GM19397 (cell line): ENCODE results near the gene BRD7.

Experiments
- ATAC-seq: cut with Tn5 transposase; IDR thresholded peaks from one replicate; pipeline ENCODE4 v1.9.1; 2021; ENCODE audit warnings: mild to moderate bottlenecking, moderate library complexity; ENCODE audit not compliant: unreplicated experiment

Gene BRD7

DNA sequence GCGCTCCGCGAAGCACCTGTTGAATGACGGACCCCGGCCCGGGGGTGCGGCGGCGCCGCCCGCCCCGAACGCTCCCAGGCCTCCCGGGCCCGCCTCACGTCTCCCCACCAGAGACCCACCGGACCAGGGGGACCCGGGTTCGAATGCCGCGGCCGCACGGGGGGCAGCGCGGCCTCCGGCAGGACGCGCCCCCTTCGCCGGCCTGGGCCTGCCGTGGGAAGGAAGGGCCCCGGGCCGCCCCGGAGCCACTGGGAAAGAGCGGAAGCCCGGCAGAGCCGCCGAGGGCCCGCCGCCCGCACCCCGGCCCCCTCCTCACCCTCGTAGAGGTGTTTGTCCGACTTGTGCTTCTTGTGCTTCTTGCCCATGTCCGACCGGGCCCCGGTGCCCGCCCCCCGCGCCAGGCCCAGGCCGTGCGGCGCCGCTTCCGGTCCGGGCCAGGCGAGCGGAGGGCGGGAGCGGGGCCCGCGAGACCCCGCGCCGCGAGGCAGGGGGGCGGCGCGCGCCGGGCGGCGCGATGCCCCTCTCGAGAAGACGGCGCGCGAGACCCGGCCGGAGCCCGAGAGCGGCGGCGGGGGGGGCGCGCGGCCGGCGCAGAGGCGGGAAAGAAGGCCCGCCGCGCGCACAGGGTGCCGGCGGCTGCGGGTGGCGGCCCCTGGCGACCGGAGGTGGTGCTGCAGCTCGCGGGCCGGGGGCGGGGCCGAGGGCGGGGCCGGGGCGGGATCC, at the start of gene BRD7:
TSS of gene BRD7 (minus strand) at position 579 of the 723 bp plus-strand sequence. CDS start at position 365, 214 bp downstream.
- ATAC-seq = peak; percentile 75

DNA sequence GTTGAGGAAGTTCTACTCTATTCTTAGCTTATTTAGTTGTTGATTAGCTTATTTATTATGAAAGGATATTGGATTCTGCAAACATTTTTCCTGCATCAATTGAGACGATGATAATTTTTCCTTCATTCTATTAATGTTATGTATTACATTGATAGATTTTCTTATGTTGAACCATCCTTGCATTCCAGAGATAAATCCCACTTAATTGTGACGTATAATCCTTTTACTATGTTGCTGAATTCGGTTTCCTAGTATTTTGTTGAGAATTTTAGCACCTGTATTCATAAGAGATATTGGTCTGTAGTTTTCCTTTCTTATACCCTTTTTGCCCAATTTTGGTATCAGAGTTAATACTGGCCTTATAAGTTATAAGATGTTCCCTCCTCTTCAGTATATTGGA, 47.6 kb upstream of the BRD7 start:
- ATAC-seq = no peak

DNA sequence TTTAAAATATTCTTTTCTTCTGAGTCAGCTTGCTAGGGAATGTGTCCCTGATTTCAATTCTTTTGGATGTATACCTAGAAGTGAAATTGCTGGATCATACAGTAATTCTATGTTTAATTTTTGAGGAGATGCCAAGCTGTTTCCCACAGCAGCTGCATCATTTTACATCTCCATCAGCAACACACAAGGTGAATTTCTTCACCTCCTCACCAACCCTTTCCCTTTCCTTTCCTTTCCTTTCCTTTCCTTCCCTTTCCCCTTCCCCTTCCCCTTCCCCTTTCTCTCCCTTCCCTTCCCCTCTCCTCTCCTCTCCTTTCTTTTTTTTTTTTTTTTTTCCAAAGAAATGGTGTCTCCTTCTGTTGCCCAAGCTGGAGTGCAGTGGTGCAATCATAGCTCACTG, 45.4 kb upstream of the BRD7 start:
- ATAC-seq = no peak

DNA sequence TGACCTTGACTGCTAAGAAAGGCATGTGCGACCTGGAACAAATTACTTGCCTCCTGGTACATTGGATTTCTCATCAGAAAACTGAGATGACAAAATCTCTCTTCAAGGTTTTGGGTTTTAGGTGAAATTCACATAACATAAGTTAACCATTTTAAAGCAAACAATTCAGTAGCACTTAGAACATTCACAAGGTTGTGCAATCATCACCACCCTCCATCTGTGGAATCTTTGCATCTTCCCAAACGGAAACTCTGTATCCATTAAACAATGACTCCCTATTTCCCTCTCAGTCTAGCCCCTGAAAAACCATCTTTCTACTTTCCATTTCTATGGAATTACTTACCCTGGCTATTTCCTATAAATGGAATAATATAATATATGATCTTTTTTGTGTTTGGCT, 42.2 kb upstream of the BRD7 start:
- ATAC-seq = no peak

DNA sequence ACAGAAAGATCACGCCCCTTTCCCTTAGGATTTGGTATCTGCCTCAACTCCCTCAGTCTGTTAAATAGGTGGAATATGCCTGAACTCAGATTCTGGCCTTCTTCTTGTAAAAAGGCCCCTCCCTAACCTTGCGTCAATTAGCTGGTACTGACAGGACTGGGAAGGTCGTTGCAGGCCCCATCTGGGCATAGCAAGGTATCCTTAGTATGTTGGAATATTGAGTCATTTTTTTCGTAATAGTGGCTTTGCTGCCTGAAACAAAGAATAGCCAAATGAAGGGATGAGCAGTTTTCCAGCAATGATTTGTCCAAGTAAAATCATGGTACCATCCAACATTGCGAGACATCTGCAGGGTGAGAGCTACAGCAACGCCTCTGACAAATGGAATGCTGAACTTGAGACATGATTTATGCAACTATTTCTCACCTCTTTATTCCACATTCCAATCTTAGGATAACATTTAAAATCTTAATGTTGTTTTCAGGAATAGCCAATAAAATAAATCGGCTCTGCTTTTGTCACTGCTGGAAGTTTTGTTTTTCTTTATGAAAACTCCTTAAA, 39.3 kb upstream of the BRD7 start:
- ATAC-seq = no peak

DNA sequence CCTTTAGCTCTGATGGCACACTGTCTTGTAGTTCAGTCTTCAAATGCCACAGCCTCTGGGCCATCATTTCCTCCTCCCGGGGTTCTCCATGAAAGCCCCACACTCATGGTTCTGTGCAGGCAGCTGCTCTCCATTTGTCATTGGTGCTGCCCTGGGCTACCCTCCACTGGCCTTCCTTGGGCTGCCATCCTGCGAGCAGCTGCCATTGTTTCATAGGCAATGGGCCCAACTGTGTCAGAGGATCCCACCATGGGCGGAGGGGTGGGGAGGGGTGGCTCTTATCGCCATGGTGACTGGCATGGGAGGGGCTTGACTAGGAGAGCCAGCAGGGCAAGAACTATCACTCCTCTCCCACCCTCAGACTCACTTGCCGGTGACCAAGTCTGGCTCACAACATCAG, 38.6 kb upstream of the BRD7 start:
- no peak for ATAC-seq

DNA sequence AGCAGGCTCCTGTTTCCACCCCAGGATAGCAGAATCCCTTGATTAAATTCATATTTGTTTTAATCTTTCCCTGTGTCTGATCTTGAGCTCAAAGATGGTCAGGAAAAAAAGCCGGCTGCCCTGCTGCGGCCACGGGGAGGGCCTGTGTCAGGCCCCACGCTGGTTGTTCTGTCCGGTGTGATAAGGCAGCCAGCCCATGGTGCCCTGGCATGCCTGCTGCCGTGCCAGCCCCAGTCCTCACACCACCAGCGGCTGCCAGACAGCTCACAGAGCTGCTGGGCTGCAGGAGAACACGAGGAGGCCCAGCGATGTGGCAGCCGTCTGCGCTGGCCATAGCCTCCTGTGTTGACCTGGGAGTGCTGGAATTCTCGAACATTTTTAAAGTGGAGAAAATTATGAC, 34.7 kb upstream of the BRD7 start:
- no peak for ATAC-seq

DNA sequence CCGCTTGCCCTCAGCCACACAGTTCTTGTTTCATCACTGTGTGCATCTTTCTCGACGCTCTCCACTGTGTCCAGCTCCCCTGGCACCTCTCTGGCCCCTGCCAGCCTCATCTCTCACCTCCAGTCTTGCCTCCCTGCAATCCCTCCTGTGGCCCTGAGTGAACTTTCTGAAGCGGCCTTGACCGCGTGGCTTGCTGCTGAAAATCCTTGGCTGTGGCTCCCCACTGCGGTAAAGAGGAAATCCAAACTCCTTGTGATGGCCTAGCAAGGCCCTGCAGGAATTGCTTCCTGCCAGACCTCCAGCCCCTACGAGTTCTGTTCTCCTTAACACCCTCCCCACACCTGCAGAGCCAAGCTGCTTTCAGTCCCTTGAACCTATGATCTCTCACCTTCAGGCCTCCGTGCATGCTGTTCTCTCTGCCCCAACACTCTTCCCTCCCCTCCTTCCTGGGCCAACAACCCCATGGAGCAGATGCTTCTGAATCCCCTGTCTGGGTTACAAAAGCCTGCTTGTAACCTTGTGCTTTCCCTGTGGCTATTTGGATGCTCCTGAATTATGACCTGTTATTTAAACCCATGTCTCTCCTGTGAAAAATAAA, 33.6 kb upstream of the BRD7 start:
- ATAC-seq = no peak

DNA sequence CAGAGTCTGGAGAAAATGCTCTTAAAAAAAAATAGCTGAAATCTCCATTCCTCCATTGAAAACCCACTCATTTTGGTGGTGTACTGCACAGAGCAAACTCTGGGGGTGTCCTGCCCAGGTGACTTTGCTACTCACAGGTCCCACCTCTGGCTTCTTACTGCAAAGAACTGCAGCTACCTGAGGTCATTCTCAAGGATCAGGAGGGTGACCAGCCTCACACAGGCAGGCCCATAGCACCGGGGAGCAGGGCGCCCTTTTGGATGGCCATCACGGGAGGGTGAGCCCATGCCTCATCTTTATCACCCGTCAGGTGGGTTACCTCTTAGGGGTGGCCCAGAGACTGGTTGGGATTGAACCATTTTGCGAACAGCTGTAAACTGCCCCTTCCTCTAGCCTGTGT, 32.6 kb upstream of the BRD7 start:
- ATAC-seq = no peak

DNA sequence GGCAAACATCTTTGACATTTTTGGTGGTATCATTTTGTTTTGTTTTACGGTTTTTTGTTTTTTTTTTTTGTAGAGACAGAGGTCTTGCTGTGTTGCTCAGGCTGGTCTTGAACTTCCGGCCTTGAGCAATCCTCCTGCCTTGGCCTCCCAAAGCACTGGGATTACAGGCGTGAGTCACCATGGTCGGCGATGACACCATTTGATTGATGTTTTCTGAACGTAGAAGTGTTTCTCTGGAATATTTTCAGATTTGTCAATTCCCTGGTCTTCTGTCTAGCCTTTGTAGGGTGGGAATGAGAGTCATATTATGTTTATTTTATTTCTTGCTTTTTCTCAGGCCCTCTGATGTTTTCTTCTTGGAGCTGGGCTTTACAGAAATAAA, 32.2 kb upstream of the BRD7 start:
- ATAC-seq = no peak

DNA sequence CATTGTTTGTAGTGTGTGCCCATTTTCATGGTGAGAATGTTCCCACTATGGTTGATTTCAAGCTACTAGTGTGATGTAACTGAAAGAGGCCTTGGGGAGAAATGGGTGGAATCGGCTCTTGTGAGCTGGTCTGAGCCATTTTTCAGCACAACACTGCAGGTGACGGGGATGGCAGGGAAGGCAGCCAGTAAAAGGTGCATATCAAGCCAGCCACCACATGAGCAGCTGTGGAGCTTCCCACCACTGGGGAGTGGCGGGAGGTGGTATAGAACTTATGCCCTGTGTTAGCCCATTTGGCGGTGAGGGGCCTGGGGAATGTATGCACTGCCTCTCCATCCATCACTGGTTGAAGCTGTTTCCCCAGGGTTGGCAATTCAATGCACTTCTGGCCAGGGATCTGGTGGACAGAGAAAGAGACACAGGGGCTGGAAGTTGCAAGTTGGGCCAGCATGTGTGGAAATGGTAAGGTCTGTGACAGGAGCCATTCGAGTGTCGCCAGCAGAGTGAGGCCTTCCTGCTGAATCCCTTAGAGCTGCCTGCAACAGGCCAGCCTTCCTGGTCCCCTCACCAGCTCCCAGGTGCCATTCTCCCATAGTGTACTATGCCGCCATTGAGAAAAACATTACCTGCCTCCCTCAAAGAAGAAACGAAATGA, 31.7 kb upstream of the BRD7 start:
- no peak for ATAC-seq

DNA sequence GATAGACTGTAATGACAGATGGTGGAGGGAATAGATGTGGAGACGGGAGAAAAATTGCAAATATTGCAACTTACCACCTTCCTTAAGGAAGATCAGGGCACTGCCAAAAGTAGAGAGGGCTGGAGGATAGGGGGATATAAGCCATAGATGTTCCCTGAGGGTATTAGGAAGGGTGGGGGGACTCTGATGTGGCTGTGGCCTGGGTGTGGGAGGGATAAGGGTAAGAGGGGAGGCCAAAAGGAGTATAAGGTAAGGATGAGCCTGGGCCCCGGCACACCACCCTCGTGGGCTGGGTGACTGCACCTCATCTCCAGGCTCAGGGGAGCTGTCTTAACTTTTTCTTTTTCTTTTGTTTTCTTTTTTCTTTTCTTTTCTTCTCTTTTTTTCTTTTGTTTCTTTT, 30.6 kb upstream of the BRD7 start:
- no peak for ATAC-seq

DNA sequence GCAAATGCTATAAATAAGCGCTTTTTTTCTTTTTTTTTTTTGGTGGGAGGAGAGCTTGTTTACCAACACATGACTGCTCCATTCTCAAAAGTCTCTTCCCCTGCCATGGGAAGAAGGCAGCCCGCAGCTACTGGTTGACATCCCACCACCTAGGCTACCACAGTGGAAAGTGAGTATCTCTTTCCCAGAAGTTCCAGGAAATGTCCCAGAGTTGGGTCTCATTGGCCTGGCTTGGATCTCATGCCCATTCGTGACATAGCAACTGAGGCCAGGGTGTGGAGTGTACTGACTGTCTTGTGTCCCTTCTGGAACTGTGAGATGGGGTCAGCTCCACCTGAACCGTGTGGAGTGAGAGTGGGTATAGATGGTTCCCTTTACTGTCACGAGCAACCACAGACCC, 29.5 kb upstream of the BRD7 start:
- no peak for ATAC-seq

DNA sequence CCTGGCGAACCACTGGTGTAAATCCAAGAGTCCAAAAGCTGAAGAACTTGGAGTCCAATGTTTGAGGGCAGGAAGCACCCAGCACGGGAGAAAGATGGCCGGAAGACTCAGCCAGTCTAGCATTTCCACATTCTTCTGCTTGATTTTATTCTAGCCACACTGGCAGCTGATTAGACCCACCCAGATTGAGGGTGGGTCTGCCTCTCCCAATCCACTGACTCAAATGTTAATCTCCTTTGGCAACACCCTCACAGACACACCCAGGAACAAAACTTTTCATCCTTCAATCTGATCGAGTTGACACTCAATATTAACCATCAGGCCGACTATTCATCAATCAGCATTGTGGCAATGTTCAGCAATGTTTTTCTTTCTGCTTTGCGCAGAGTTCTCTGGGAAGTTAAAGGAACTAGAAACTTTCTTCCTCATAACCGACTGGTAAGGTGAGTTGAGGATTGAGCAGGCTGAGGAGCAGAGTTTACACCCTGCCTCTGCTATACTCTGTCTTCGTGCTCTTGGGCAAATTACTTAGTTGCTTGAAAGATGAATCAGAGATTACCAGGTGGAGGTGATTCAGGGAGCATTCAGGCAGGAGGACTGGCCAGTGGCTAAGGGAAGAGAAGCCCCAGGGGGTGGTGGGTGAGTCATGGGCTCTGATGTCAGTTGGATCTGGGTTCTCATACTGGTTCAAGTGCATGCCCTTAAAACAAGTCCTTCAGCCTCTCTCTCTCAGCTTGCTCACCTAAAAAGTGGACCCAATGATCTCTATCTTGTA, 28.2 kb upstream of the BRD7 start:
- ATAC-seq = no peak

DNA sequence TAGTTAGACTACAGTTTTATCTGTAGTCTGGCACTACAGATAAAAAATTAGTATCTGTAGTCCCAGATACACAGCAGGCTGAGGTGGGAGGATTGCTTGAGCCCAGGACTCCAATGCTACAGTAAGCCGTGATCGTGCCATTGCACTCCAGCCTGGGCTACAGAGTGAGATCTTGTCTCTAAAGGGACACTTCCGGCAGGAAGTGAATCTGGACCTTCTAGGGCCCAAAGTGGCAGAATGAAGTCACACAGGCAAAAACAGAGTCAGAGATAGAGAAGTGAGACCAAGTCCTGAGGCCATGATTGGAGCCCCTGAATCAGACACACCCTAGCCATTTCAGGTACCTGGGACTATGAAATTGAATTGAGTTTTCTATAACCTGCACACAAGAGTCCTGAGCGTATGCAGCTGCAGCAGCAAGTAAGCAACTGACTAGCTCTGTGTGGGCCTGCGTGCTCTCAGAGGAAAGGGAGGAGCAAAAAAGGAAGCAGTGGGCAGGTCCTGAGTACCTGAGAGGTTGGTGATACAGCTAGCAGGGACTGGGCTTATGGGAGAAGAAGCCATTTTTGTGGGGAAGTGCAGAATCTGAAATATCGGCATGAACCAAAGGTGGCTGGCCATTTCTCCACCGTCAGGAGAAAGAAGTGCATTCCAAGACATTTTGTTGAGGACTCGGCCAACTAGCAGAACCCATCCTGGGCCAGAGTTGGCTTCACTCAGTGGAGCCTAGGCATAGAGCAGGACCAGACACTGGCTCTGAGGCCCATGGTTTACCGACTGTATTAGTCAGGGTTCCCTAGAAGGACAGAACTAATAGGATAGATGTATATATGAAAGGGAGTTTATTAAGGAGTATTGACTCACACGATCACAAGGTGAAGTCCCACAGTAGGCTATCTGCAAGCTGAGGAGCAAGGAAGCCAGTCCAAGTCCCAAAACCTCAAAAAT, 27.2 kb upstream of the BRD7 start:
- no peak for ATAC-seq

DNA sequence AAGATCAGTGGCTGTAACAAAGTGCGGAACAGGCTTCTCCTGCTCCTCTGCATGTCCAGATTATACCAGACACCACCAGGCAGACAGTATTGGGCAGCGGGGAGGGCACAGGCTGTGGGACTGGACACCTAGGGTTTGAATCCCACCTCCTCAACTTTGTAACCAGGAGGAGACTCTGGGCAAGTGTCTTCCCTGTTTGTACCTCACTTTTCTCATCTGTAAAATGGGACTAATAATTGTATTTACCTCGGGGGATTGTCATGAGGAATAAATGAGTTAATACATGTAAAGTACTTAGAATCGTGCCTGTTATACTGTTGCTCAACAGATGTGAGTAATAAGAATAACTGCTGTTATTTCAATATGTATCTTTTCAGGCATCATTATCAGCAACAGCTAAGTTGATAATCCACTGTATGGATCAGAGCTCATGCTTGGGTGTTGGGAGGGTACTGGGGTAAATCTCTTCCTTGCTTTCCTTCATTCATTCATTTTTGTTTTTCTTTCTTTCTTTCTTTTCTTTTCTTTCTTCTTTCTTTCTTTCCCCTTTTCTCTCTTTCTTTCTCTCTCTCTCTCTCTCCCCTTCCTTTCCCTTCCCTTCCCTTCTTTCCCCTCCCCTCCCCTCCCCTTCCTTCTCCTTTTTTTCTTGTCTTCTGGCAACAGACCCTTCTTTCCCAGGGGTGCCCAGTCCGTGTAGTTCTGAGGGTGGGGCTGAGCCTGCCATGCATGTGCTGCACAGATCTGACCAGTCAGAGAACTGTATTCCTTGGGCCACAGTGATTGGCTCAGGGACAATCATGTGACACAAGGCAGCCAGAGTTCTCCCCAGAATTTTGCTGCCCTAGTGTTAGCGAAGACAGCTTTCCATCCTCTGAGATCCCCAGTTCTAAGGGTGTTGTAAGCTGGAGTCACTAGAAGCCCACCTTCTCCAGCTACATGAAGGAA, 25.3 kb upstream of the BRD7 start:
- ATAC-seq = no peak

DNA sequence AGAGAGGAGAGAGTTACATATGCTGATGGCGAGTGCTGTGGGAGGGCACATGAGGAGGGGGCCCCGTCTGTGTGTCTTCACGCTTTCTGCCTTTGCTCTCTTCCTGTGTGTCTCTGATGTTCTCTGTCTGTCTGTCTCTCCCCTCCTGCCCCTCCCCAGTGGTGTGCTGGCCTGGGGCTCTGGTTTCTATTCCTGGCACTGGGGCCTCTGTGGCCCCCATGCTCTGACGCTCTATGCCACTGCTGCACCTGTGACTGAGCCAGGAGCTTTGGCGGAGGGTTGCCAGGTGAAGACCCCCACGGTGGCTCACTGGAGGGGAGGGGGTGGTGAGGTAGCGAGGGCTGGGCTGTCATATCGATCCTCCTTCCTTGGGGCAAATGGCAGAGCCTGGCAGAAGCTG, 24.6 kb upstream of the BRD7 start:
- ATAC-seq = no peak

DNA sequence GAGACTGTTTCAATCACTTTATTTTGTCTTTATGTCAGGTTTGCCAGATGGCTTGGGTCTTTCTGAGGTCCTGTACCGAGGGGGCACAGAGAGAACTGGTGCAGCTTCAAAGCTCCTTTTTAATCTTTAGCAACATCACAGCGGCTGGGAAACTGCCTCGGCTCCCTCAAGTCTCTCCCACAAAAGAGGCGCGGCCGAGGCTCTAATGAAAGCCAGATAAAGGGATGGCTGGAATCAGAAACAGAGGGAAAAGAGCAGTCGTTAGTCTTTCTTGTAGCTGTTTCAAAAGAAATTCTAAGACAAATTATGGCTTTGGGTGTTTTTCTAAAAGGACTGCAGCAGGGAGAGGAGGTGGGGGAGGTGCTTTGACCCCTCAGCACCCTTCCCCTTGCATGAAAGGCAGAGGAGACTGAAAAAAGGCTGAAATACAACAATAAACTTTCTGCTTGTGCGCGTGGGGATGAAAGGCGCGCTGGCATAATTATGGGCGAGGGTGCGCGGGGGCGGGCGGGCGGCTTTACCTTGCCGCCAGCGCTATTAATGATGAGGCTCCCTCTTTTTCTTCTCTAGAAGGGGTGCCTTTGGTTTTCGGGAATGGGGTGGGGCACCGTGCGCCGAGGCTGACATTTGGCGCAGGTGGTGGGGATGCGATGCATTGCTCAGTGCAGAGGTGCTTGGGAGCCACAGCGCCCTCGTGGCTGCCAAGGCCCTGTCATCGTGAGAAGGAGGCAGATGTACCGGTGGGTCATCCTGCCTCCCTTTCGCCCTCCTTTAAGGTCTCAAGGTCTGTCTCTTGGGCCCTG, 22.3 kb upstream of the BRD7 start:
- ATAC-seq = no peak
